NCI-H146 (cell line): ENCODE data around the gene SEMA5A.

ENCODE experiments used
- DNase-seq: peaks from one replicate; lab custom pipeline; 2025; lab: John Stamatoyannopoulos, UW

The SEMA5A gene

DNA sequence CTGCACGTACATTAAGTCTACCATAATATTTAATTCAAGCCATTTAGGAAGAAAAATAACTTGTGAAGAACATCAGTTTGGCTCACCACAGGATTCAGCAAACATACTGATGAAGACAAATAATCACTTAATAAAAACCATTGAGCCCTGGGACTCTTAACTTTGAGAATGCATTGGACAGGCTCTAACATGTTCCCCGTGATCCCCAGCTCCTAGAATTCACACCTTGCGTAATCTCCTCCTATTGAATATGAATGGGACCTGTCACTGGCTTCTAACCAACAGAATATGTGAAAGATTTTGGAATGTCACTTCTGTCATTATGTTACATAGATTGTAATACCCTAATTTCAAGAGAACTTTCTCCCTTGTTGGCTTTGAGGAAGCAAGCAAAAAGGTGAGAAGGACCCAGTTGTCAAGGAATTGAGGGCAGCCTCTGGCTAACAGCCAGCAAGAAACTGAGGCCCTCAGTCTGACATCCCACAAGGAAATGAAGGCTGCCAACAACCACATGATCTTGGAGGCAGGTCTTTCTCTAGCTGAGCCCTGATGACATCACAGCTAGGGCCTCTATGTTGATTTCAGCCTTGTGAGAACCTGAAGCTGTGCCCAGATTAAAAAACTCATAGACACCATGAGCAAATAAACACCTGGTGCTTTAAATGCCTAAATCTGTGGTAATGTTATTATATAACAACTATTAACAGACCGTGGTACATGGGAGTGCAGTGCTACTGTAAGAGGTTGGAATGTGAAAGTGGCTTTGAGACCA, 433.2 kb downstream of the SEMA5A start:
- no peak for DNase-seq

DNA sequence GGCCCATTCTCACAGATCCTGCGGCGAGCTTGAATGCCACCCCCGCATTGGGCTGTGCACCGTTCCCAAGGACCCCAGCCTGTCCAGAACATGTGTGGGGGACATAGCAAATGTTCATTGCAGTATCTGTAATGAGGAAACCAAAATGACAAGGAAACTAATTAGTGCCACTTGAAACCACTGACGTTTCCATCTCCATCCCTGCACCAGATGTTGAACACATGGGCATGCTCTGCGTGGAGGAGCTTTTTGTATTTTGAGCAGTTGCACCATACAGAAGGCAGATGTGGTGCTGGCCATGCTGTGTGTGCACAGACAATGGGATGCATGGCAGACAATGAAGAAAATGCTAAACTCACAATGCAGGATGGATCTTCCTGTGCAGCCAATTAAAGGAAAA, 437.7 kb downstream of the SEMA5A start:
- DNase-seq, result no peak

DNA sequence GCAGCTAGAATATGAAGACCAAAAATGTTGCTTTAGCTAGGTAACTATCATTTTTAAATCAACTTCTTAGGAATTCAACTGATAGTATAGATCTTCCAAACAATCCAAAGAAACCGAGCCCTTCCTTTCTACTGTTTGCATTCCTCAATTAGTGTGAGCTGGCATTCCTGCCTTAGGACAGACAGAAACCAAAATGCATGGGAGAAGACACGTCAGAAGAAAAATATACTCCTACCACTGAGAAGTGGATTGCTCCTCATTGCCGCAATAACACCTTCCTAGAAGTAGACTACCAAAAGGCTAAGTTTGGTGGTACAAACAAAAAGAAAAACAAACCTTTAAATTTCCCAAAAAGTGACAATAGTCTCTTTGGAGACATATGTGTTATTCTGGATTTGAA, 440.0 kb downstream of the SEMA5A start:
- no peak for DNase-seq

DNA sequence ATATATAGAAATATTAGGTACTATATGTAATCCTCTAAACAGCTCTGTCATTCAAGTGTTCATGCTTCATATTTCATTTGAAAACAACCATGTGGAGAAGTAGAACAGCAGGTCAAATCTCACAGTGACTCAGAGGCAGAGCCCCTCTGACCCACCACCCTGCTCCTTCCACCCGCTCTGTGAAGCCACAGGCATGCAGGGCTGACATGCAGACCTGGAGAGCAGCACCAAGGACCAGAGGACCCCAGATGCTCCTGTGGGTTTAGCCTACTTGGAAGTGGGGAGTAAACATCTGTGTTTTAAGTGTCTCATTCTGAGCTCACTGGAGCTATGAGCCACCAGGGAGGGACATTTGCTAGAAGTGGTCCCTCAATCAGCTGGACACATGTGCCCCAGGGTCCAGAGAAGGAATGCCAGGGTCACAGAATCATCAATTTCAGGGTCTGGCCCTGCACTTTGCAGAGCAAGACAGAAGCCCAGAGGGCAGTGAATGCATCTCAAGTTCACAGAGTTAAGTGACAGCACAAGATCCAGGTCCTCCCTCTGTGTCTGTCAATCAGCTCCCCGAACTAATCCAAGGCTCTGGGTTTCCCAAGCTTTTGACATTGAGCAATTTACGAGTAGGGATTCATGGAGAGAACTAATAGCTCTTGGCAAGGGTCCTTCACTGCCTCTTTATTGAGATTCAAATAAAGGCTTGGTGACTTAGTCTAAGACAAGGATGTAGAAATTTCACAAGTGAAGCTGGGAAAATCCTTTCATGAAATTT, 441.1 kb downstream of the SEMA5A start:
- DNase-seq, result no peak

DNA sequence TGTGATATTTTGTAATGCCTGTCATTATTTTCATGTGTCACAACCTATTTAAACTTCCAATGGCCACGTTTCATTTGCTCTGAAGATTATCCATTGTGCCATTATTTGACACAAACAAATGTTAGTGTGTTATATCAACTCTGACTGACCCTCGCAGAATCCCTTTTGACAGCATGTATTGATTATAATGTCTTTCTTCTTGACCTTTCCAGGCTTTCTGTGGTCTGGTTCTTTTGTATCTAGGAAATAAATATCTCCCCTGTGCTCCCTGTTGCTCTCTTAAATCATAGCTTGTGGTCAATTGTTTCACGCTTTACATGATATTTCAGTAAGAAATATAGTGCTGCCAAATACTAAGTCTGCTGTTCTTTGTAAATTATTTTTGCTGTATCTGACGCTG, 442.6 kb downstream of the SEMA5A start:
- DNase-seq, result no peak

- DNase-seq, result no peak
Observed at GRCh38 chr5:9099689-9100088, 446.2 kb downstream of the SEMA5A start.

DNA sequence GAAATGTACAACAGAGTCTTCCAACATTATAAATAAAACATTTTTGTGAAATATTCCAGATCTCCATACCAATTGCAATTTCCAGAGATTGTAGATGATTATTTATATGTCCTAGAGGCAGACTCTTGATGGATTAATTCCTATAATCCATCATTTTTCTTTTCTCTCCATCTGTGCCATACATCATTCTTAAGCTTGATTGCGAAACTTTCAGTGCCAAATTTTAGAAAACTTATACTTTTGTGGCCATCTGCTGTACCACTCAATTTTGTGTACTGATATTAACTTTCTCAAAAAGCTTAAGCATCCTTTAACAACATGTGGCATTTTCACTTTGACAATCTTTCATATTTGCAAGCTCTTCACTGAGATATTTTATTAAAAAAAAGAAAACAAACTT, 446.9 kb downstream of the SEMA5A start:
- no peak for DNase-seq

GRCh38 chr5:9094582-9094981, 451.3 kb downstream of the SEMA5A start:
- no peak for DNase-seq

DNA sequence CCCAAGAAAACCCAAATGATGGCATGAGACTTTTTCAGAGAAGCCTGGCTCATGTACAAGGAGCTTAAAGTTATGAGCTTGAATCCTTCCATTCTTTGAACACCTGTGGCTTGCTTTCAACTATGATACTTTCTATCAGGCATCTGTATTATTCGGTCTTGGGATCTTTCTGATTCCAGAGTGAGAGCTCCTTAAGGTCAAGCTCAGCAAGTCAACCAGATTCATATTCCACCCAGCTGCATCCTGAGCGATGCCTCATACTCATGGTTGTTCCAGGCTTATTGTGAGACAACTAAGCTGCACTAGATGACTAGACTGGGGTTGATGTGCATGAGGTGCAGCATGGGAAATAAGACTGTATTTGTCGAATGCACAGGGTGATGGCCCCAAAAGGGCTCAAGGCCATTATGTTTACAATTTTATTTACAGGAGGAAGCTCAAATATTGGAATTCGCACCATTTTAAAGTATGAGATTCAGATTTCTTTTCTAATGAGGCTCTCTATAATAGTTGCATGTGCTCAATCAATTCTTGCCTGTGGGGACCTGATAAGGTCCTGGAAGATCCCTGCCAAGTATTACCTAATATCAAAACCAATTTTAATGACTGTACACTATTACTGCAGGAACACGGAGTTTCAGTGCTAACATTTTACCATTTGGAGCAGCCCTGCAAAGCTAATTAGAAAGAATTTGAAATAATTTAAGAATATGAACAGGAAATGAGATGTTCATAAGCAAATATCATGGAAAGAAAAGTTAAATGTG, 453.8 kb downstream of the SEMA5A start:
- DNase-seq, result no peak

GRCh38 chr5:9090381-9091026, 455.4 kb downstream of the SEMA5A start:
- DNase-seq, result no peak

DNA sequence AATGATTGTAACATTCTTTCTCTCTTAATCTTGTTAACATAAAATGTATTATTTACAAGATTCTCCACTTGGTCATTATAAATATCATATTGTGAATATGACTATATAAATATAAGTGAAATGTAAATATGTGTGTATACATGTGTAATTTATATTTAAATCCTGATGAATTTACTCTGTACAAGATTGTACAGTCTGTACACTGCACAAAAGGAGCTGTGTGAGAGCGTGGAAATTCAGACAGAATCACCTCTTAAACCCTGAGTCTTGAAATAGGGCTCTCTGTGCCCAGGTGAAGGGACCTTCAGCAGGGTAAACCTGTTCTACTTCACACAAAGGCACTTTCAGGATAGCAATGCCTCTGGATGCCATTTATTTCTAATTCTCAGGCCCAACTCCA, 456.0 kb downstream of the SEMA5A start:
- no peak for DNase-seq

- no peak for DNase-seq
Observed at GRCh38 chr5:9082996-9083395, 462.9 kb downstream of the SEMA5A start.

DNA sequence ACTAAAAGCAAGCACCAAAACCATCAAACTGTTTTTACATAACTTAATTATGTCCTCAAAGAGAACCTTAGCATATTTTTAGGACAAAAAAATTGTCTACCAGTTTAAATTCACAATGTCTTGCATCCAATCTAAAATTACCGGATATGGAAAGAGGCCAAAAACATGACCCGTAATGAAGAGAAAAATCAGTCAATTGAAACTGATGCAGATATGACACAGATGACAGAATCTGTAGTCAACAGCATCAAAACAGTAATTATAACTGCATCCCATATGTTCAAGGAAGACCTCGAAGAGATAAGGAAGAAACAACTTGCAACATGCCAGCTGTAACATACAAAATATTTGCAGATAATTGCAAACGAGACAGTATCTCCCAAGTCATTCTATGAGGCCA, 473.2 kb downstream of the SEMA5A start:
- no peak for DNase-seq

GRCh38 chr5:9071524-9071923, 474.4 kb downstream of the SEMA5A start:
- DNase-seq, result no peak

- no peak for DNase-seq
Observed at GRCh38 chr5:9071074-9071473, 474.8 kb downstream of the SEMA5A start.

GRCh38 chr5:9069650-9070049, 476.2 kb downstream of the SEMA5A start:
- DNase-seq, result no peak

GRCh38 chr5:9067154-9067553, 478.7 kb downstream of the SEMA5A start:
- DNase-seq, result no peak

DNA sequence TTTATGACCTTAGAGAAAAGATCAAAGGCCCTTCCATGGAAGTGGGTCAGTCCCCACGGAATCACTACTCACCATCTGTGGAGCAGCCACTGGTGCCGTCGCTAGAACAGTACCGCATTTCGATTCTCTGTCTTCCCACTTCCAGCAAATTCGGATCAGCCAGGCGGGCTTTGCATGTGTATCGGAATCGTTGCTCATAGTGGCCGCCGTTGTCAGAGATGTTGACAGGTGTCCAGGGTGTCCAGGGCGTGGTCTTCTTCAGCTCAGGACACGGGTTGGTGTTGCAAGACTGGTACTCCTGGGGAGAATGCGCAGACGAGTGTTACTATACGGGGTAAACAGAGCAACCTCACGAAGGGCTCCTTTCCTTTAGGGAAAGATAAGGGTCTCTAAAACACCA, 479.5 kb downstream of the SEMA5A start:
- no peak for DNase-seq

DNA sequence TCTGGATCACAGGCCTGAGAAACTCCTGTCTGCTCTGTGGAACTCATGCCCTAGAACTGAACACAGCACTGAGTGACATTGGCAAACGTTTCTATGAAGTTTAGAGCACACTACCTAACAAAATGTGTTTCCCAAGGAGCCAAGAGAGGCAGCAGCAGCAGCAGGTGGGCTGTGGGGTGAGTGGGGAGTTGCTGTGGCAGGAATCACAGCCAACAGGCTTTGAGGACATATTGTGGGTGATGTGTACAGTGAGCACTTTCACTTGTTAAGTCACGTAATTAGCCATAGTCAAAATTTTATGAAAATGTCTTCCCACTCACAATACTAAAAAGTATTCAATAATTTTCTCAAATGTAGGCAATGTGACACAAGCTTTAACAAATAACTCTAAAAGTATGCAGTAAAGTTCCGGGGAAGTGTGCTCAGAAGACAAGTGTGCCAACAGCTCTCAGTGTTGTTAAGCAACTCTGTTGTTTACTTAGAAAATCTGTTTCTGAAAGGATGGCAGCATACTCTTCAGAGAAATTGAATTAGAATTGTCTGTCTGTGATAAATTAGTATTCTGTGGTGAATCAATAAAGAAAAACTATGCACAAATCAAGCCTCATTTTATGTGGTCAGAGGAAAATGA, 482.1 kb downstream of the SEMA5A start:
- no peak for DNase-seq

- no peak for DNase-seq
Observed at GRCh38 chr5:9062873-9063272, 483.0 kb downstream of the SEMA5A start.

DNA sequence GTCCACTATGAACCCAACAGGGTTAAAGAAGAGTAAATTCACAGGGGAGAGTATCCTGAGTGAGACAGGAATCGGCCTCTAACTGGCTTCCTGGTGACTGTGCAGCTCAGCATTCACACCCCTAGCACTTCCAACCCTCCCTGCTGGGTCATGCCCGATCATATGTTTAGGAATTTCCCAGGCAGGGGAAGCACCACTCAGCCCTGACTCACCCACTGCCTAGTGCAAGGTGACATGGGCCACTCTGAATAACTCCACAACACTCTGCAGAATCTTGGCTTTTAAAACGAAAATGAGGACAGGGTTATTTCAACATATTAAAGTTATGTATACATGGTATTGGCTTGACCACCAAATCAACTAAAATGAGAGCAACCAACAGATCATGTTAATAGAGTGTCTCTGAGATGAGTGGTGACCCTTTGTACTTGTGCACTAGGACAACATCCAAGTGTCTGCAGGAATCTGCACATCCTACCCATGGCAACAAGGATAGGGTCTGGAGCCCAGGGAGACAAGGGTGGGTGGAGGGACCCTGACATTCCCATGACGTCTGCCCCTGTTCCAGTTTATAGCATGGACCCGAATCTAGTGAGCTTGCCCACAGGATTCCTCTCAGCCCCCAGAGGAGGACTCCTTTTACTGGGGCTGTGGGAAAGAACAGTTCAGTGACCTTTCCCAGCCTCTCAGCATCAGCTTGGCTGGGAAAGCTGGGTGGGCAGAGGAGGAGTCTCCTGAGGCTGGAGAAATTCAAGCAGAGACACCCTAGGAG, 485.8 kb downstream of the SEMA5A start:
- DNase-seq, result no peak
